Activated naive CD4-positive, alpha-beta T cell treated with Interleukin-2 at 50 U/mL for 16 hours (primary cell): ENCODE measurements around the gene MTHFSD.

Experiments used
- DNase-seq: peaks from one replicate; pipeline ENCODE4 v3.0.0-alpha.2; 2020

MTHFSD gene

DNA sequence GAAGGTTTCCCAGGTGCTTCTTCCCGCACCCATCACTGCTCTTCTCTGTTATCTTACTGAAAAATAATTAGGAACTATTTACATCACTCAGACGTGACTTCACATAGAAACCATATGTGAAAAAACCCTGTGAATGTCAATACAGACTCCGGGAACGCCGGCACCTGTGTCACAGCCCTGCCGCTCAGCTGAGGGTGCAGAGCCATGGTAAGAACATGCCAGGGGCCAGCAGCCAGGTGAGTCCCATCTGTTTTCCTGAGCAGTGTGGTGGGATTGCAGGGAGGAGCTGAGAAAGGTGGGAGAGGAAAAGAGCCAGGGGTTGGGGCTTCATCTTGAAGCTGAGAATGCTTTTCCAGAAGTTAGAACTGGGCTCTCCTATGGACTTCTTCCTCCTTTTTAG, 31.0 kb downstream of the MTHFSD start:
- DNase-seq, result no peak

DNA sequence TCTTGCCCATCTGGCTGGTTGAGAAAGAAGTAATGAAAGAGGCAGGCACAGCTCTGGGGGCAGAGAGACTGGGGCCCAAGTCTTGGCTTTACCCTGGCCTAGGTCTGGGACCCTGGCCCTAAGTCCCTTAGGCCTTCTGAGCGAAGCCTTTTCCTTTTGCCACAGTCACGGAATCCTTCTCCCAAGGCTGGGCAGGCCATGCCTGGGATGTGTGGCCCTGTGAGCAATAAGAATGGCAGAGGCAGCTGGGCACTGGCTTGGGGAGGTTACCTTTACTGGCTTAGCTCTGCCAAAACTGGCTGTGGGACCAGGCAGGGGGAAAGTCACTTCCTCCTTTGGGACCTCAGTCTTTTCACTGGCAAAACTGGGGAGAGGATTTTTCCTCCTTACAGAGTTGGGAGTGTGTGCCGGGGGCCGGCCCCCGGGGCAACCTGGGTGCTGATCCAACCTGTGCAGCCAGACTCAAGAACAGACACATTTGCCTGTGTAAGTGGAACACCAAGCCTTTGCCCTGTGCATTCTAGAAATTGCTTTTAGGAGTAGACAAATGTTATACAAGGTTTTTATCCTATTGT, 31.8 kb downstream of the MTHFSD start:
- DNase-seq, result no peak

DNA sequence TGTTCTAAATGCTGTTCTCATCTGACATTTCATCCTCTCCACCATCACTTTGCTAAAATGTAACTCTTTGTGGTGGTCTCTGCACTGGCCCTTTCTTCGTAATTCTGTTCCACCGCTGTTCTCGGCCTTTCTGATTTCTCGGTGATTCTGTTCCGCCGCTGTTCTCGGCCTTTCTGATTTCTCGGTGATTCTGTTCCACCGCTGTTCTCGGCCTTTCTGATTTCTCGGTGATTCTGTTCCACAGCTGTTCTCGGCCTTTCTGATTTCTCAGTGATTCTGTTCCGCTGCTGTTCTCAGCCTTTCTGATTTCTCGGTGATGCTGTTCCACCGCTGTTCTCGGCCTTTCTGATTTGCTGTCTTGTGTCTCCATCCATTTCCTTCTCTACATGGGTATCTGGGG, 32.4 kb downstream of the MTHFSD start:
- DNase-seq, result no peak

DNA sequence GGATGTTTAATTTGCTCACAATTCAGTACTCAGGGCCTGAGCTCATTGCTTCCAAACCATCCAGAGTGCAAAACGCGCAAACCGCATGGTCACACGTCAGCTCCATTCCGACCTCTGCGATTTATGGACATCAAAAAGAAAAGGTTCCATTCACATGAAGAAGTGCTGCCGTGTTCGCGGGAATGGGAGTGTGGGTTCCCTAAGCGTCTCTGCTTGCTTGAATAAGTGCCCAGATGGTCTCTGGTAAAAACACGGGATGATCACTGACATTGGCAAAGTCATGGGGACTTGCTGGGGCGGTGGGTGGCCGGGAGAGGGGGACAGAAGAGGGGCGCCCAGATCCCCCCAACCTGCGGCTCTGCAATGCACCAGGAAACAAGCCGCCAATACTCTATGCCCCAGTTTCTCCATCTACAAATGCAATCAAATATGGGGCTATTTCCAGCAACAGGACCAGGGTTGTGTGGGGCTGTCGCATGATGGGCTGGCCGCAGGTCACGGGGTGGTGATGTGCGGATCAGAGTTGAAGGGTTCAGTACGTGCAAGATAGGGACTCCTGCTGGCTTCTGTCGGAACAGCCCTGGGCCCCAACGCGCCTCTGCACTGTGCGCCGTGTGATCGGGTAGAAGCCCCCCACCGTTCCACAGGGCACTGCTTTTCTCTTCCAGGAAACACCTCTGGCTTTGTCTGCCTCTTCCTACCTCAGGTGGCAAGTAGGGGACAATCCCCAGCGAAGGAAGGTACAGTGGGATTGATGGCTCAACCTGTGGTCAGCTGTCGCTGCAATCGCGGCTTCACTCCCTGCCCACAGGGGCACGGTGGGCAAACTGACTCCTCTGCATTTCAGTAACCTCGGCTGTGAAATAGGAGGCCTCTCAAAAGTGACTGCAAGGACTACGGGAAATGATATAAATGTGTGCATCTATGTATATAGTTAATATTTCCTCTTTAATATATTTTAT, 33.5 kb downstream of the MTHFSD start:
- DNase-seq, result no peak

DNA sequence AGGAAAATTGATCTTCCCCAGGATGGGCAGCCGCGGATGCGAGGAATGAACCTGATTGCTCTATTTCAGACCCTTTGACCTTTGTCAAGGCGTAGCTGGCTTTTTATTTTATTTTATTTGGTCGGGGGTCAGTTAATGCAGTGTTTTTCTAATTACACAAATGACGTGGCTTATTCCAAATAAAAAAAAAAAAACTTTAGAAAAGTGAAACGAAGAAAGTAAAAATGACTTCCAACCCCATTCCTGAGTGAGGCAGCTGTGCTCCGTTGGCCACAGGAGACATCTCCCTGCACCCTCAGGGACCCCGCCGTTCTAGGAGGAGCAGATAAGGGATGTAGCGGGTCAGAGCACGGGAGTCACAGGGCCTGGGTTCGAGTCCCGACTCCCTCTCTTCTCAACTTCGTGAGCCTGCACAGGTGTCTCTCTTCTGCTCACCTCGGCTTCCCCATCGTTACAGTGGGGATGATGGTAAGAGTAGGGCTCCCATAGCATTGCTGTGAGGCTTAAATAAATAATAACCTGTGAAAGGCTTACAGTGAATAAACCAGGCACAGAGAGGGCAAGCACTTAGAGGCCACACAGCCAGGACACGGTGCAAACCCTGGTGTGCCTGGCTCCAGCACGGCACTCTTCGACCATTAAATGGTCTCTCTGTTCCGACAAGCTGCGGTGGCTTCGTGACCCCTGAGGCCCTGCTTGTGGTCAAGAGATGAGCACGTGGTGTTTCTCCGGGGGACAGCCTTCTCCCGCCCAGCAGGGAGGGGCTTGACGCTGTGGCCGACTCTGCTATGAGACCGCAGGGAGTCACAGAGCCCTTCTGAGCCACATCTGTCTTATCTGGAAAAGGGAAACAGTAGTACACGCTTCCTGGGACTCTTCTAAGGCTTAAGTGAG, 34.5 kb downstream of the MTHFSD start:
- DNase-seq, result no peak

DNA sequence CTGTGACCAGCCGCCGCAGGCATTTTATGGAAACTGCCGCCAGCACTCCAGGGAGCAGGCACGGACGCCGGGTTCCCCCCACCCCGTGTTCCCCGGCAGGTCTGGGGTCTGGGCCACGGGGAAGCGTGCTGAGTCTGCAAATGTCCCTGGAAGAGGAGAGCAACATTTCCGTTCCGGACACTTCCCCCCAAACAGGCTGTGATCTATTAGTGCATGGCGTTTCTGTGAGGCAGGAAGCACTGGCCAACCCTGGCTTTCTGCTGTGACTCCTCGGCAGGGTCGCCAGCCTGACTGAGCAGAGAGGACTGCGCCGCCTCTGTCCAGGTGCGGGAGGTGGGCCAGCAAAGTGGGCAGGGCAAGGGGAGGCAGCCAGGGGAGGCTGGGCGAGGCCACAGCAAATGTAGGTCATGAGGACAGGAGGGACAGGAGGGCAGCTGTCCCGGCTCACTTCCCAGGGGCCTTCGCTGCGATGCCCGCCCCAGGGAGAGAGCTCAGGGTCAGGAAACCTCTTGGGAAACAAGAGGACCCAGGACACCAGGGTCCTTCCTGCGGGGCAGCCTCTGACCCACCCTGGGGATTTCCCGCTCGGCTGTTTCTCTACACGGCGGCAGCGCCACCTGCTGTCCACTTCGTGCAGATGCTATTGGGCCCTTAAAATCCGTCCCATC, 35.3 kb downstream of the MTHFSD start:
- peak; percentile 64 for DNase-seq

DNA sequence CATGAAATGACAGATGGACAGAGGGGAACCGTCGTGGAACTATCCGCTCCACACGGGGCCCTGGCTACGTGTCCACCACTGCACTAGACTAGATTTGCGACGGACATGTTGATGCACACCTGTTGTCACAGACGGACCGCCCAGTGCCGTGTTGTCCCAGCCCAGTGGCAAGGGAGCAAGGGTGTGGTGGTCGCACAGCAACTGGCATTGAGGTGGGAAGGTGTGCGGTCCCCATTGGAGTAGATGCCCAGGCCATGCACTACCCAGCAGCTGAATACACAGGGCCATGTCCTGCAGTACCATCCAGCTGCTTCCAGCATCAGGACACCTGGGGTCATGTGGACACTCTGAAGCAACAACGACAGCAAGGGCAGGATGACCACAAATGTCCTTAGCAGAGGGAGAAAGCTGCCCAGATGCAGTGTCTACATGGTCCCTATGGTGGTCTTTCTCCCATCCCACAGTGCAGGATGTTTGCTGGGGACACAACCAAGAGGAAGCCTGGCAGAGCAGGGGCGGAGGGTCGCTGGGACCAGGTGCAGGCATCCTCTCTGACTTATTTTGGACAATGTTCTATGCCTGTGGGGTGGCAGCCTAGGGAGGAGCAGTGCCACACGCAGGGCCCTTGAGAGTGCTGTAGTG, 35.9 kb downstream of the MTHFSD start:
- DNase-seq, result no peak

DNA sequence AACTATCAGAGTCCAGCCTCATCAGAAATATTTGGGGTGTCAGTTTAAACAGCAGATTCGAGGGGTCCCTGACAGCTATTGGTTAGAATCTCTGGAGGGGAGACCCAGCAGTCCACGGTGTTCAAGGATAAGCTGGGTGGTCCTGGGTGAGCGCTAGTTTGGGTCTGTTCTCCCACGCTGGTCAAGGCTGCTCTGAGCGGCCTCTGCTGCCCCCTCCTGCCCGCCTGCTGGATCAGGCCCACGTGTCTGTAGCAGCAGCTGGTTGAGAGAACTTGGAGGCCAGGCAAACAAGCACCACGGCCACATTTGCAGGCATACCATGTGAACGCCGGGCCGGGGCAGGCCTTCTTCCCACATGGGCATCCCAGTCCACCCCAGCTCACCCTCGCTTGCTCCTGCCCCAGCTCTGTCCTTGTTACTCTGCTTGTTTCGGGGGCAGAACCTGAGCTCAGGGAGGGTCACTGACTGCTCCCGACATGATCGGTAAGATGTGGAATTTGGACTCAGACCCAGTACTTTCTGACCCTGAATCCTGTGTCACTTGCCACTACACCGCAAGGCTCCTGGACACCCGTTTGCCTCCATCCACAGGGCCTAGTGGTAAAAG, 37.3 kb downstream of the MTHFSD start:
- DNase-seq, result no peak

DNA sequence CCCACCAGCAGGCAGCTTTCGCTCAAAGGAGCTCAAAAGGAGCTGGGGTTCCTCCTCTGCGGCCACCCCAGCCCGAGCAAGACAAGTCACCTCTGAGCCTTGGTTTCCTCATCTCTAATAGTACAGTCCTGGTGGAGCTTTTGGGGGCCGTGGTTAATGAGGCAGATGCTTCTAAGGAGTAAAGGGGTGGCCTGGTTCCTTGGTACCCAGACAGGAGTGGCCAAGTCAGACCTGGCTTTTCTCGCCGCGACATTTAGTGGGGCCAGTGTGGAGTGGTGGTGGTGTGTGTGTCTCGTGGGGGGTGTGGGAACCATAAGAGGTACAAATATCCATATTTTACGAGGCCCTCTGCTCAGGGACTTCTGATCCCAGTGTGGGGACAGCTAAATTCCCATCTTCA, 38.0 kb downstream of the MTHFSD start:
- DNase-seq, result no peak

DNA sequence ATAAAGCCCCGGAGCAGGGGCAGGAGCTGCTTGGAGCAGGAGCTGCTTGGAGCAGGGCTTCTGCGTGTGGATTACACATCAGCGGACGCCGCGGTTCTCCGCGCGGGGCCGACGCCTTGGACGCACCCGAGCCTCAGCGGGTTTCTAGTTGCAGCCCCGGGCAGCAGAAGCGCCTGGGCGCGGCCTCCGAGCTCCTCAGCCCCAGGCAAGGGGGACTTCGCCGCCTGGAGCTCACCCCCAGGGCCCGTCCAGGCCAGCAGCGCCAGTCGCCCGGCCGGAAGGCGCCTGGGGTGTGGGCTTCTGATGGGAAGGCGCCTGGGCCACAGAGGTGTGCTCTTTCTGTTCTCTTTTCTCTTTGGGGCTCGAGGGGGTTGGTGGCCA, 38.4 kb downstream of the MTHFSD start:
- no peak for DNase-seq

DNA sequence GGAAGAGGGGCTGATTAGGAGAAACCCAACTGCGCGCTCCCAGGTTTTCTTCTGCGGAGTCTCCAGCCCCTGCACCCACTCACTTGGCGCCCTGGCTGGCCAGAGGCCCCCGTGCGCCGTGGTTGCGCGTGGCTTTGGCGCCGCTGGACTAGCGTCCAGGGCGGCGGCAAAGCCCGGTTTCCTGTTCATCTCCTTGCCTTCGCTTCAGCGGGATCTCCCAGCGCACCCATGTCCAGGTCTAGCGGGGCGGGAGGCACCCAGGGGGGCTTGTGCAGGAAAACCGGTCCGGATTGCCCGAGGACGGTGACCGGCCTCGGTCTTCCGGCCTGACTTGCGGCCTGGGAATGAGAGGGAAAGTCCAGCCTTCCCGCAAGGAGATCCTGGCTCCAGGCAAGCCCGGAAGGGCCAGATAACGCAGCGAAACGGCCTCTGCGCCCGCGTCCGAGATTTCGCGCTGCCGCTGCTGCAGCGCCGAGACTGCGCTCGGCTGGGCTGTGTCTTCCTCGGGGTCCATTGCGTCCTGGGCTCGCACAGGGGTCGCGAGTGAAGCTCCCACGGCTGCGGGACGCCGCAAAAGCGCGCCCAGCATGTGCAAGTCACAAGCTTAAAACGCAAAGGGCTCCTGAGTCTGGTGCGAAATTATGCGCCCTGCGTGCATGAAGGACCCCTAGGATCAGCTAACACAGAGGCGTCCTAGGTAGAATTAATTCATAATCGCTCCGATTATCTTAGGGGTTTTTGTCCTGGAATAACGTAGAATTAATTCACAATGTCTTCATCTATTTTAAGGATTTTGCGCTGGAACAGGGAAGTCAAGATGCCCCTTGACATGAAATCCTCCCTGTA, 39.0 kb downstream of the MTHFSD start:
- no peak for DNase-seq

DNA sequence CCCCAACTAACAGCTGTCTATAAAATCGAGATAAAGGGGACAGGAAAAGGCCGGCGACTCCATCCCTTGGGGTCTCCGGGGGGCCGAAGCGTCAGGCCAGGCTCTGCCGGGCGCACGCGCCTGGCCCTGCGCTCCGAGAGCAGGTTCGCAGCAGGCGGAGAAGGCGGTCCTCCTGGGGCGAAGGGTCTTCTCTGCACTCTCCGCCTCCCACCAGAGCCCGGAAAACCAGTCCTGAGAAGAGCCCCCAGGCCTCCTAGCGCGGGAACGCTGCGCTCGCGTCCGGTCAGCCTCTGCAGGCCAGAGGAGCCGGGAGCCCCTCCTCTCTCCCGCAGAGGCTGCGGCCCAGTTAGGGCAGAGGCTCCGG, 39.6 kb downstream of the MTHFSD start:
- DNase-seq, result no peak

DNA sequence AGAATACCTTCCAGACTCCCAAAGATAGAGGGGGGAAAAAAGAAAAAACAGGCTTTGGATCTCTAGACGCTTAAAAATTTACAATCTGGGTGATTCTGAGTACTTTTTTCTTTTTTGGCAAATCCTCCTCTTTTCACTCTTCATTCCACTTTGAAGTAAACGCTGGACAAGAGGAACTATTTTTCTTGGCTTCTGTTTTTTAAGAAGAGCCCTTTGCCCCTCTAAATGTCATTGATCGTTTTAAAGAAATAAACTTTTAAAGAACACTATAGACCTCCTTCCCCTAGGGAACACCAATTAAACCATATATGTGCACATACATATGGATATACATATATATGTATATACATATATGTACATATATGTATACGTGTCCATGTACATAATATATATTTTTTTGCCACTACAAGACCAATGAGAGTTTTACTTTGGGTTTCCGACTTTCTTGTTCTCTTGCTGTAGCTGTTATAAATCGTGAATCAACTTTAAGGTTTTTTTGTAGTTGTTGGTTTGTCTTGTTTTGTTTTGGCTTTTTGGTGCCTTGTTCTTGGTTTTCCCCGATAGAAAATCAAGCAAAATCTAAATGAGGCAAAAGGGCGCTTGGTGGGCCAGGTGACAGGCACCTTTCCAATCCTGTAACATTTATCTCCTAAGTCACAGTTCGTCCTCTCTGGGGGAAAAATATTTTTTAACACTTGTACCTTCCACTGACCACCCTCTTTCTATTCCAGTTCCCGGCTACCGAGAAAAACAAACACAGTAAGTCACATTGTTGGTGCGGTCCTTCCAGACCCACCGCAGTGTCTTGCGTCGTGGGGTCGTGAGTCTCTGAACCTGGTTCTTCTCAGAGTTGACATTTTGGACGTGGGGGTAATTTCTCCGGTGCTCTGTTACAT, 40.3 kb downstream of the MTHFSD start:
- DNase-seq, result no peak

DNA sequence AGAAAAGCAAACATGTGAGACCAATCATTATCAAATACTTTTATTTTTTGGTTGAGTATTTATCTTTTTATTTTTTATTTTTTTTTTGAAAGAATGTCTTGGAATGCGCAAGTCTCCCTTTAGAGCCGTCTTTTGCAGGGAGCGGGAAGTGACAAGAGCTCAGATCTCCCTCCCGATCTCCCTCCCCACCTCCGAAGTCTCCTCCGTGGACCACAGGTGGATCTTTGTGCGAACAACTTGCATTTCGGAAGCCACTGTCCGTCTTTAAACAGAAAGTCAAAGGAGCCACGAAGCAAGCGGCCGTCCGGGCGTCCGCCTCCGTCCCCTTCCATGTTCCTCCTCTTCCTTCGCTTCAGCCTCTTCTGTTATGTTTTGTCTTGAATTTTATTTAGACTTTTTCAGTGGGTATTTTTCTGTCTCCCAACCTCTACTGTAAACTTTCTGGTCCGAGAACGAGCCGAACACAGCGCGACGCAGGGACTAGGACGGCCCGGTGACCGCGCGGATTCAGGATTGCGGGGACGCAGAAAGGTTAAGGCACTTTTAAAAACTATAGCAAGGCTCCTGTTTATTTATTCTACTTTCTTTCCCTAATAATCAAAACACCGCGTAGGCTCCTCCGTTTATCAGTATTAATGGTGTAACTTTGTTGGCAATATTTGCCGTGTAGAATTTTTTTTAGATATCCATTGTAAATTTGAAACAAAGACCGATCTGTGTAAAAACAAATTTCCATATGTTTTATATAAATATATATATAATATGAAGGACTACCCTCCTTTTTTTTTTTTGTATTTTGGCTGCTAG, 41.4 kb downstream of the MTHFSD start:
- no peak for DNase-seq

DNA sequence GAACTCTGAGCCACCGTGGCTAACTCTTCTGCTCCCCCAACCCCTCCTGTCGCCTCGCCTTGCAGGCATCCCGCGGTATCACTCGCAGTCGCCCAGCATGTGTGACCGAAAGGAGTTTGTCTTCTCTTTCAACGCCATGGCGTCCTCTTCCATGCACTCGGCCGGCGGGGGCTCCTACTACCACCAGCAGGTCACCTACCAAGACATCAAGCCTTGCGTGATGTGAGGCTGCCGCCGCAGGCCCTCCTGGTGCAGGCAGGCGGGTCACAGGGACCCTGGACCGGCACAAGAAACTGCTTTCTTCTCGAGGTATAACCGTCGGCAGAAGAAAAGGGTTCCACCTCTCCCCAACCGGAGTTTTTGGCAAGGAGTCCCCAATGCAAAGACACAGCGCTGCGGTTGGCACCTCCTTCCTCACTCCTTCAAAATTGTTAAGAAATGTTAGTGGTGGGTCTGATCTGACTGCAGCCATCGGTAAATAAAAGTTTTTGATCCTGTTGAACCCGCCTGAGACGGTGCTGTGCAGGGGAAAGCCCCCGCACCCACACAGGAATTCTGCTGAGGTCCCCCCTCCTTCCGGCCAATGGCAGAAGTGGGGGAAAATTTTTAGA, 42.1 kb downstream of the MTHFSD start:
- DNase-seq, result no peak

DNA sequence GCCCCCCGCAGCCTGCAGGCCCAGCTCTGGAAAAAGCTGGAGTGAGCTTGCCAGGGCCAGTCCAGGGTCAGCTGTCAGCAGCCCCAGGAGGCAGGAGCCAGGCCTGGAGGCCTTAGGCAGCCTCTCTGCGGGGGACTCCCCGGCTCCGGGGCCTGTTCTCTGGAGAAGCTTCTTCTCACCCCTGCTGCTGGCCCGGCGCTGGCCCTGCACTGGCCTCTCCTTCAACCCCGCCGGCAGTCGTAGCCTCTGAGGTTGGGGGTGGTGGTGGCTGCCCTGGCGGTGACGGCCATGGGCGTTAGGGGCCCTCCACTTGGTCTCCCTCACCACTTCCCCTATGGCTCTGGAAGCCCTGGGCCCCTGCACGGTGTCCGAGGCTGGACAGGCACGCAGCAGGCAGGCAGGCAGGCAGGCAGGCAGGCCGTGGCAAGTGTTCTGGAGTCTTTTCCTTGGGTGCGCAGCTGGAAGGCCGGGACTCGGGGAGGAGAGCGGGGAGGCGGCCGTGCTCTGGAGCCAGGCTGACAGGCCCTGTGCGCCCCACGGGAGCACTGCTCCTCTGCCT, 42.7 kb downstream of the MTHFSD start:
- no peak for DNase-seq

DNA sequence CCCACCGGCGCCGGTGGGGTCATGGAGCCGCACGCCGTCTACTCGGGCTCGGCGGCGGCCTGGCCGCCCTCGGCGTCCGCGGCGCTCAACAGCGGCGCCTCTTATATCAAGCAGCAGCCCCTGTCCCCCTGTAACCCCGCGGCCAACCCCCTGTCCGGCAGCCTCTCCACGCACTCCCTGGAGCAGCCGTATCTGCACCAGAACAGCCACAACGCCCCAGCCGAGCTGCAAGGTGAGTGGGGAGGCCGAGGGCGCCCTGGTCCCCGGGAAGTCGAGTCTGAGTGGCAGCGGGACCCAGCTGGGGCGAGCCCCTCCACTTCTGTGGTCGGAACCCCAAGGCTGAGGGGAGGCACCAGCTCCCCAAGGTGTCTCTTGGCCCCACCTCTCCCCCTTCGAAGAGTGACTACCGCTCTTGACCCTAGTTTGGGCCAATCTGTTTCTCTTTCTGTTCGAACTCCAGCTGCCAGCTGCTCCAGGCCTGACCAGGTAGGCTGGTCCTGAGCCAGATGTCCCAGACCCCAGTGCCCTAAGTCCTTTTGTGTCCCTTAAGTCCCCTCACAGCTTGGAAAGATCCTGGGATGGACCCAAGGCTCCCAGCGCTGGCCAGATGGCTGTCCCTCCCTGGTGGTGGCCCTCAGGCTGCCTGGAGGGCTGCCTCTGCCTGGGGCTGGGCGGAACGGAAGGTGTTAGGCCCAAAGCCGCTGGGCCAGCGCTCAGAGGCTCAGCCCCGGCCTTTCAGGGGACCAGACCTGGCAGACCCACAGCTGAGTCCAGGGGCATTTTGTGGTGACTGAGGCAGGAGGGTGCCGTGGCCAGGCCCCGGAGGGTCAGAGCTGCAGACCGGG, 43.5 kb downstream of the MTHFSD start:
- no peak for DNase-seq
